ENCODE data around the gene LRPPRC.

DNA sequence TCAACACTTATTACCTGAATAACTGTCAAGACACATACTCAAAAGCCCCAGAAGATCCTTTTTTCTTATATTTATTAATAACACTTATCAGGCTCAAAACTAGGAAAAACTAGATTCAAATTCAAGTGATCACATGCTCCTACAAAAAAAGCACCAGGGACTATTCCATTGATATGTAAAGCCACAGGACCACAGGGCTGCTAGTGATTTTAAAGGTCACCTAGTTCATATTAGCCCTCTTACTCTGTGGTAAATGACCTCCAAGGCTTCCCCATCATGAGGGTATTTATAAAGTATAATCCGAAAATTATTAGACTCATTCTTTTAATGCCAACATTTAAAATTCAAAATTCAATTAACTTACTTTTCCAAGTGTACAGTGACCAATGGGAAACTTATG, 52.5 kb downstream of the LRPPRC start:
- TF ChIP-seq, protein P1, sequence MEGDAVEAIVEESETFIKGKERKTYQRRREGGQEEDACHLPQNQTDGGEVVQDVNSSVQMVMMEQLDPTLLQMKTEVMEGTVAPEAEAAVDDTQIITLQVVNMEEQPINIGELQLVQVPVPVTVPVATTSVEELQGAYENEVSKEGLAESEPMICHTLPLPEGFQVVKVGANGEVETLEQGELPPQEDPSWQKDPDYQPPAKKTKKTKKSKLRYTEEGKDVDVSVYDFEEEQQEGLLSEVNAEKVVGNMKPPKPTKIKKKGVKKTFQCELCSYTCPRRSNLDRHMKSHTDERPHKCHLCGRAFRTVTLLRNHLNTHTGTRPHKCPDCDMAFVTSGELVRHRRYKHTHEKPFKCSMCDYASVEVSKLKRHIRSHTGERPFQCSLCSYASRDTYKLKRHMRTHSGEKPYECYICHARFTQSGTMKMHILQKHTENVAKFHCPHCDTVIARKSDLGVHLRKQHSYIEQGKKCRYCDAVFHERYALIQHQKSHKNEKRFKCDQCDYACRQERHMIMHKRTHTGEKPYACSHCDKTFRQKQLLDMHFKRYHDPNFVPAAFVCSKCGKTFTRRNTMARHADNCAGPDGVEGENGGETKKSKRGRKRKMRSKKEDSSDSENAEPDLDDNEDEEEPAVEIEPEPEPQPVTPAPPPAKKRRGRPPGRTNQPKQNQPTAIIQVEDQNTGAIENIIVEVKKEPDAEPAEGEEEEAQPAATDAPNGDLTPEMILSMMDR (conservative IDR thresholded peaks at IDR 0.05 in 1 of 2, IDR thresholded peaks at IDR 0.05 in 1 of 2; ENCODE audit: extremely low read depth in 1 of 2, insufficient read depth in 1 of 2, low read depth in 1 of 2, low read length in 2 of 2), result no peak
- no peak for TF ChIP-seq EZH2 (IDR thresholded peaks at IDR 0.05; ENCODE audit: borderline replicate concordance, low read length)

Data from mammary epithelial cell (primary cell).